K562 (cell line): ENCODE results near the gene RADX. TPM values are rescaled to one million over a fixed set of nuclear protein-coding genes. Genes with fewer than 3 reads are reported as not detected.

ENCODE experiments used
- ATAC-seq: fragments of 200-7000 bp; cut with Tn5 transposase; 3 replicates; pipeline ENCODE4 v1.9.1; 2020; ENCODE audit warnings: moderate library complexity
- BruUV-seq: library from RNA; stranded (reverse); fragments of 400-500 nt; replicated peaks from 2 replicates; lab custom pipeline; 2021; lab: Mats Ljungman, UMichigan
- CTCF ChIA-PET: fragments of 300-600 bp; formaldehyde crosslinking; extraction: SDS; loops from one replicate; lab custom pipeline; 2021; ENCODE audit warnings: low intra/inter-chr PET ratio; lab: Yijun Ruan, JAX
- POLR2A ChIA-PET: fragments of 300-600, 350-650 bp; sonication (Branson Sonifier 250); formaldehyde crosslinking; extraction: SDS; loops from one replicate; lab custom pipeline; 2021; ENCODE audit warnings: antibody characterized with exemption, inconsistent platforms; lab: Yijun Ruan, JAX
- DNase-seq, 4 experiments: peaks; one replicate each; pipeline versions ENCODE4 v3.0.0 to v3.0.0-alpha.2; 2011 to 2018; ENCODE audit warnings: low spot score in 3 of 4, mixed read lengths in 3 of 4; ENCODE audit errors: extremely low read depth in 1 of 4
- FAIRE-seq: peaks from 2 replicates; lab custom pipeline; 2011; peaks lifted over from hg19 to GRCh38; lab: Jason Lieb, UNC
- H2AFZ ChIP-seq: 2 replicates; pipeline ENCODE4 v1.6.0; 2011; ENCODE audit warnings: low read depth, low read length, control low read depth, inconsistent platforms
- H3K27ac ChIP-seq: fragments of 200-600 bp; 3 replicates; pipeline ENCODE4 v1.8.0; 2011; ENCODE audit warnings: low read depth, mild to moderate bottlenecking, control low read depth, inconsistent platforms, low read length, moderate library complexity, mixed read lengths; ENCODE audit errors: extremely low read depth
- H3K27me3 ChIP-seq, 2 experiments: fragments of 300-600 bp in 1 of 2; 2 replicates in 1 of 2; 3 replicates in 1 of 2; pipeline versions ENCODE4 v1.6.0 to v1.8.0; 2011; ENCODE audit warnings: inconsistent platforms in 2 of 2, low read length in 2 of 2, mild to moderate bottlenecking in 1 of 2, mixed read lengths in 1 of 2, moderate library complexity in 1 of 2; ENCODE audit not compliant: control insufficient read depth in 2 of 2, insufficient read depth in 2 of 2
- H3K36me3 ChIP-seq: fragments of 300-600 bp; 3 replicates; pipeline ENCODE4 v1.8.0; 2011; ENCODE audit warnings: mild to moderate bottlenecking, low read length, inconsistent platforms; ENCODE audit not compliant: control insufficient read depth, insufficient read depth
- H3K4me1 ChIP-seq, 2 experiments: fragments of 200-600 bp in 1 of 2; replicated peaks in 1 of 2; 2 replicates in 1 of 2; 3 replicates in 1 of 2; pipeline versions ENCODE4 v1.5.1 to v1.8.0; 2011; ENCODE audit warnings: inconsistent platforms in 2 of 2, low read length in 2 of 2, mild to moderate bottlenecking in 1 of 2, mixed read lengths in 1 of 2, moderate library complexity in 1 of 2; ENCODE audit not compliant: control insufficient read depth in 2 of 2, insufficient read depth in 2 of 2
- H3K4me2 ChIP-seq: 2 replicates; pipeline ENCODE4 v1.6.1; 2011; ENCODE audit warnings: low read length, control low read depth, inconsistent platforms, mixed read lengths; ENCODE audit not compliant: insufficient read depth
- H3K4me3 ChIP-seq: fragments of 200-600 bp; sonication (generic), shearing (Covaris generic); 2 replicates; pipeline ENCODE4 v1.5.1; 2016; ENCODE audit warnings: control low read depth, inconsistent platforms
- H3K79me2 ChIP-seq: fragments of 200-600 bp; 3 replicates; pipeline ENCODE4 v1.8.0; 2011; ENCODE audit warnings: low read length, inconsistent platforms; ENCODE audit not compliant: control insufficient read depth, insufficient read depth
- H3K9ac ChIP-seq, 2 experiments: 2 replicates each; pipeline versions ENCODE4 v1.6.0 to v1.6.1; 2011; ENCODE audit warnings: low read depth in 2 of 2, low read length in 2 of 2, control low read depth in 1 of 2, inconsistent platforms in 1 of 2, mild to moderate bottlenecking in 1 of 2, mixed read lengths in 1 of 2; ENCODE audit not compliant: insufficient read depth in 1 of 2
- H3K9me1 ChIP-seq: one replicate; pipeline ENCODE4 v1.6.0; 2011; ENCODE audit warnings: inconsistent platforms, mild to moderate bottlenecking, low read length, moderate library complexity; ENCODE audit not compliant: control insufficient read depth, insufficient read depth
- H3K9me3 ChIP-seq: replicated peaks from 2 replicates; pipeline ENCODE4 v1.5.1; 2011; ENCODE audit warnings: low read depth, low read length, inconsistent platforms; ENCODE audit not compliant: control insufficient read depth, insufficient read depth
- H4K20me1 ChIP-seq: replicated peaks from 2 replicates; pipeline ENCODE4 v1.6.1; 2011; ENCODE audit warnings: low read length, inconsistent platforms, mixed read lengths; ENCODE audit not compliant: control insufficient read depth, insufficient read depth
- E4F1 ChIP-seq: fragments of 250-450 bp; sonication (Bioruptor Pico); IDR thresholded peaks from 2 replicates; pipeline ENCODE4 v1.5.0; 2021; ENCODE audit warnings: mild to moderate bottlenecking, borderline replicate concordance
- HDAC2 ChIP-seq: fragments of 450-650 bp; IDR thresholded peaks from 2 replicates; pipeline ENCODE4 v1.6.1; 2016; ENCODE audit warnings: mild to moderate bottlenecking
- MYNN ChIP-seq, 2 experiments: sonication (generic); formaldehyde crosslinking in 1 of 2; IDR thresholded peaks; 2 replicates each; pipeline versions ENCODE4 v1.5.0 to v1.6.1; 2016 to 2020; ENCODE audit warnings: antibody characterized with exemption in 1 of 2, missing genetic modification reagents in 1 of 2
- NEUROD1 ChIP-seq: fragments of 150-350 bp; IDR thresholded peaks from 2 replicates; pipeline ENCODE4 v1.6.1; 2014; ENCODE audit warnings: borderline replicate concordance, low read length, low read depth; ENCODE audit not compliant: partially characterized antibody
- POLR2B ChIP-seq: fragments of 450-650 bp; IDR thresholded peaks from 2 replicates; pipeline ENCODE4 v1.6.1; 2018; ENCODE audit warnings: low read depth; ENCODE audit not compliant: partially characterized antibody
- SAFB ChIP-seq: fragments of 200-400 bp; formaldehyde crosslinking; IDR thresholded peaks from 2 replicates; pipeline ENCODE4 v1.6.1; 2017; ENCODE audit warnings: low read depth, low read length, borderline replicate concordance
- SMARCA4 ChIP-seq: fragments of 450-650 bp; IDR thresholded peaks from 2 replicates; pipeline ENCODE4 v1.6.1; 2016
- ZBTB12 ChIP-seq: fragments of 250-450 bp; sonication (Bioruptor Pico); IDR thresholded peaks from 2 replicates; pipeline ENCODE4 v1.4.0; 2020
- ZBTB33 ChIP-seq: sonication (generic); formaldehyde crosslinking; IDR thresholded peaks from 2 replicates; pipeline ENCODE4 v1.8.1; 2023; ENCODE audit warnings: mild to moderate bottlenecking, missing genetic modification reagents
- ZNF707 ChIP-seq: fragments of 250-450 bp; sonication (Bioruptor Pico); conservative IDR thresholded peaks from 2 replicates; pipeline ENCODE4 v1.8.0; 2022; ENCODE audit warnings: inconsistent platforms, mild to moderate bottlenecking, moderate library complexity
- WGBS: fragments of 100-300 bp; shearing (Covaris generic); methylation state at CpG from one replicate; pipeline ENCODE4 v1.1.6; 2016; ENCODE audit warnings: low coverage, mixed read lengths; ENCODE audit not compliant: insufficient coverage; ENCODE audit errors: missing lambda C conversion rate; 5-methylcytosine and 5-hydroxymethylcytosine counted together
- in situ Hi-C: fragments of 300-500 bp; cut with MboI; formaldehyde crosslinking; loops from 4 replicates; pipeline ENCODE4 v1.15.0; 2018; ENCODE audit warnings: inconsistent platforms, mixed read lengths
- intact Hi-C: fragments of 100-400 bp; cut with micrococcal nuclease; formaldehyde crosslinking; loops from 2 replicates; pipeline ENCODE4 v1.14.2; 2022
- polyA plus RNA-seq, 8 experiments: library from polyadenylated mRNA; depleted of rRNA in 4 of 8; stranded (reverse) in 5 of 8; unstranded in 3 of 8; fragments of >200 nt; fragmentation: Nextera tagmentation in 2 of 8; fragmentation: Illumina TruSeq in 1 of 8; extraction: Ambion mirVana in 2 of 8; extraction: Trizol in 1 of 8; gene quantifications; 2 replicates each; pipeline versions ENCODE4 v1.2.1 to v1.2.3, GENCODE V29; 2011 to 2014; ENCODE audit warnings: inconsistent platforms in 1 of 8, missing spikeins in 1 of 8
- total RNA-seq, 7 experiments: library from RNA; depleted of rRNA in 6 of 7; stranded (reverse); fragments of >200 nt in 6 of 7; fragmentation: Illumina TruSeq in 2 of 7; extraction: Trizol in 2 of 7; gene quantifications; 2 replicates each; pipeline versions ENCODE4 v1.2.1 to v1.2.3, GENCODE V29; 2011 to 2021; ENCODE audit warnings: low replicate concordance in 1 of 7

Gene RADX
- total and polyA plus RNA-seq, 9 of the 15 experiments (the other 6 are each of a cell fraction or from before 2014, with no cell fraction given), result 0.03 to 0.40 (median 0.12) TPM; not detected in 1

- no peaks in the 10 kb centered on the region for H3K27me3 ChIP-seq
- intact Hi-C loops, result no loop called here
- H3K27ac ChIP-seq, result no peak overlapping the region
- no TSS peak for BruUV-seq
- DNase-seq (no peak), FAIRE-seq (no peak), ATAC-seq (no peak)
- H3K79me2 ChIP-seq, result no peaks in the 10 kb centered on the region
- WGBS, result 0% methylated on average over 2 of the region's 2 CpGs
- in situ Hi-C loops, result no loop called here
- no peak overlapping the region for H3K9ac ChIP-seq
- TF ChIP-seq HDAC2, result no peak
- TF ChIP-seq SMARCA4, result no peak
- TF ChIP-seq ZBTB12 (CRISPR knock-in tag), result no peak
- TF ChIP-seq MYNN (IDR thresholded peaks at IDR 0.05), result no peak
- no peak for TF ChIP-seq MYNN (CRISPR knock-in tag; IDR thresholded peaks at IDR 0.05)
- no peak for TF ChIP-seq POLR2B
- TF ChIP-seq E4F1 (CRISPR knock-in tag), result no peak
- TF ChIP-seq ZNF707 (CRISPR knock-in tag), result no peak
- no peak for TF ChIP-seq SAFB
- no peak for TF ChIP-seq NEUROD1
- no peak for TF ChIP-seq ZBTB33
- H3K4me2 ChIP-seq, result no peak overlapping the region
- no peaks in the 10 kb centered on the region for H3K9me3 ChIP-seq
- H3K9me1 ChIP-seq, result no peaks in the 10 kb centered on the region
- H3K4me1 ChIP-seq, result no peaks in the 10 kb centered on the region
- H3K36me3 ChIP-seq, result no peaks in the 10 kb centered on the region
- POLR2A ChIA-PET, result no interaction called here
- no peaks in the 10 kb centered on the region for H4K20me1 ChIP-seq
- CTCF ChIA-PET, result no interaction called here
- H3K4me3 ChIP-seq, result no peak overlapping the region
- H2AFZ ChIP-seq, result no peak overlapping the region
Measured at GRCh38 chrX:106588801-106589200, 23.0 kb upstream of the RADX start.
